Left ventricle myocardium inferior (tissue), 1 donor: Measurements from ENCODE around the gene FKBP11. TPM values are rescaled to one million over a fixed set of nuclear protein-coding genes. Genes with fewer than 3 reads are reported as not detected.
A peak's percentile ranks its signal among the peaks of the same experiment; 100 is the strongest.

Source experiments
- DNase-seq: peaks from one replicate; pipeline ENCODE4 v3.0.0-alpha.2; 2020
- H3K27ac ChIP-seq: fragments of 200-600 bp; replicated peaks from 2 replicates; pipeline ENCODE4 v1.8.0; 2021
- H3K27me3 ChIP-seq: fragments of 200-600 bp; 2 replicates; pipeline ENCODE4 v1.8.0; 2021; ENCODE audit warnings: low read depth
- H3K36me3 ChIP-seq: fragments of 200-600 bp; 2 replicates; pipeline ENCODE4 v1.8.0; 2021
- H3K4me1 ChIP-seq: fragments of 200-600 bp; 2 replicates; pipeline ENCODE4 v1.8.0; 2021
- H3K4me3 ChIP-seq: fragments of 200-600 bp; 2 replicates; pipeline ENCODE4 v1.8.0; 2021; ENCODE audit warnings: mild to moderate bottlenecking, moderate library complexity
- H3K9me3 ChIP-seq: fragments of 200-600 bp; replicated peaks from 2 replicates; pipeline ENCODE4 v1.8.0; 2021
- intact Hi-C: fragments of 100-400 bp; cut with micrococcal nuclease; formaldehyde crosslinking; loops from one replicate; pipeline ENCODE4 v1.11.0; 2022
- total RNA-seq: library from RNA; stranded (reverse); fragmentation: NEBNext Ultra II Directional; extraction: Animal tissue kit (Norgen Biotek cat#: 25700); gene quantifications from one replicate; pipeline ENCODE4 v1.2.1, GENCODE V29; 2021
- TF ChIP-seq, protein P1 (sequence below): fragments of 200-600 bp; IDR thresholded peaks from 2 replicates; pipeline ENCODE4 v1.8.0; 2021; ENCODE audit warnings: antibody characterized with exemption, mild to moderate bottlenecking, borderline replicate concordance
- donor health status: DM: no; HTN: yes; CAD: no; lungs with severe emphysema.

The FKBP11 gene
- total RNA-seq, 1 donor from 2014 or later: 4.3 TPM

DNA sequence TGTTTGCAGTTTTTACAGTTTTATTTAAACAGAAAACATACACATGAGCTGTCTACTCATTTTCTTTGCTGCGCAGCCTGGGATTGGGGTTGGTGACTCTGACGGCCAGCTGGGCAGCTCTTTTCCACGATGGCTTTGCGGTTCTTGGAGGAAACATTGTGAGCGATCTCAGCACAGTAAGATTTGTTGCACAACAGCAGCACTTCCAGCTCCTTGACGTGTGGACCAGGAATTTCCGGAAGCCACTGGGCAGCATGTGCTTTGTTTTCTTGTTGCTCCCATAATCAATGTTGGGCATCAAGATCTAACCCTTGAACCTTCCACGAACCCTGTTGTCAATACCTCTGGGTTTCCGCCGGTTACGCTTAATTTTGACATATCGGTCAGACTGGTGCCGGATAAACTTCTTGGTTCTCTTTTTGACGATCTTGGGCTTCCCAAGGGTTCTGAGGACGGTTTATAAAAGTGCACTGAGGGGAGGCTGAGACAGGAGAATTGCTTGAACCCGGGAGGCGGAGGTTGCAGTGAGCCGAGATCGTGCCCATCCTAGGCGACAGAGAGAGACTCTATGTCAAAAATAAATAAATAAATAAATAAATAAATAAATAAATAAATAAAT is 21.8 kb downstream of the FKBP11 start:
- H3K9me3 ChIP-seq: no peaks in the 10 kb centered on the region
- H3K4me1 ChIP-seq: peaks cover 9% of the 10 kb centered on the region
- H3K27me3 ChIP-seq: peaks cover 10% of the 10 kb centered on the region
- H3K27ac ChIP-seq: no peak overlapping the region
- DNase-seq: no peak
- H3K36me3 ChIP-seq: no peaks in the 10 kb centered on the region
- intact Hi-C loops: no loop called here
- H3K4me3 ChIP-seq: peak overlapping the region; percentile 61
- TF ChIP-seq, protein P1, sequence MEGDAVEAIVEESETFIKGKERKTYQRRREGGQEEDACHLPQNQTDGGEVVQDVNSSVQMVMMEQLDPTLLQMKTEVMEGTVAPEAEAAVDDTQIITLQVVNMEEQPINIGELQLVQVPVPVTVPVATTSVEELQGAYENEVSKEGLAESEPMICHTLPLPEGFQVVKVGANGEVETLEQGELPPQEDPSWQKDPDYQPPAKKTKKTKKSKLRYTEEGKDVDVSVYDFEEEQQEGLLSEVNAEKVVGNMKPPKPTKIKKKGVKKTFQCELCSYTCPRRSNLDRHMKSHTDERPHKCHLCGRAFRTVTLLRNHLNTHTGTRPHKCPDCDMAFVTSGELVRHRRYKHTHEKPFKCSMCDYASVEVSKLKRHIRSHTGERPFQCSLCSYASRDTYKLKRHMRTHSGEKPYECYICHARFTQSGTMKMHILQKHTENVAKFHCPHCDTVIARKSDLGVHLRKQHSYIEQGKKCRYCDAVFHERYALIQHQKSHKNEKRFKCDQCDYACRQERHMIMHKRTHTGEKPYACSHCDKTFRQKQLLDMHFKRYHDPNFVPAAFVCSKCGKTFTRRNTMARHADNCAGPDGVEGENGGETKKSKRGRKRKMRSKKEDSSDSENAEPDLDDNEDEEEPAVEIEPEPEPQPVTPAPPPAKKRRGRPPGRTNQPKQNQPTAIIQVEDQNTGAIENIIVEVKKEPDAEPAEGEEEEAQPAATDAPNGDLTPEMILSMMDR: no peak

DNA sequence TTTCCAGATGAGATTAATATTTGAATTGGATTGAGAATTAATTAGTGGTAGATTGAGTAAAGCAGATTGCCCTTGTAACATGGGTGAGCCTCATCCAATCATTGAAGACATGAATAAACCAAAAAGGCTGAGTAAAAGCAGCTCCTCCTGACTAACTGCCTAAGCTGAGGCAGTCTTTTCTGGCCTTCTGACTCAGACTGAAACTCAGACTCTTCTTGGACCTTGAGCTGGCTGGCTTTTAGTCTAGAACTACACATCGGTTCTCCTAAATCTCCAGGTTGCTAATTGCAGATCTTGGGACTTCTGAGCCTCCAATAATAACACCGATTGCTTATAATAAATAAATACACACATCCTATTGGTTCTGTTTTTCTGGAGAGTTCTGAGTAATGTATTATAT is 24.0 kb downstream of the FKBP11 start:
- H3K27me3 ChIP-seq: peaks cover 19% of the 10 kb centered on the region
- H3K4me3 ChIP-seq: no peak overlapping the region
- no peak overlapping the region for H3K27ac ChIP-seq
- intact Hi-C loops: no loop called here
- H3K4me1 ChIP-seq: peaks cover 9% of the 10 kb centered on the region
- H3K36me3 ChIP-seq: no peaks in the 10 kb centered on the region
- no peak for DNase-seq
- no peaks in the 10 kb centered on the region for H3K9me3 ChIP-seq
- TF ChIP-seq, protein P1: no peak

DNA sequence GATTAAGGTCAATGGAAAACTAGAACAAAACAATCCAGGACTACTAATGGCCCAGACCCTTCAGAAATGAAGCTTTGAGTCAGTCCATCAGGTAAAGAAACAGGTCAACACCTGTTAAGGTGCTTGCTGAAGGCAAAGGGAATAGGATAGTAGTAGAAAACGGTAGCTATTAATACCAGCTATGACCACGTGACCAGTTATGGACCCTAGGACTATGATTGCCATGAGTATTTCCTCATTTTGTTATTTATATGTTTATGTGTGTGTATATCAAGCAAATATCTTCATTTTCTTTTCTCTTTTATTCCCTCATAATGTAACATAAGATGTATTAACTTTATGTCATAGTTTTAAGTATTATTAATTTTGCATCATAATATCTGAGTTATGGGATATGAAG is 25.6 kb downstream of the FKBP11 start:
- peaks cover 9% of the 10 kb centered on the region for H3K4me1 ChIP-seq
- H3K36me3 ChIP-seq: no peaks in the 10 kb centered on the region
- H3K27me3 ChIP-seq: peaks cover 23% of the 10 kb centered on the region
- TF ChIP-seq, protein P1: no peak
- intact Hi-C loops: no loop called here
- DNase-seq: no peak
- H3K9me3 ChIP-seq: no peaks in the 10 kb centered on the region
- no peak overlapping the region for H3K27ac ChIP-seq
- H3K4me3 ChIP-seq: no peak overlapping the region

DNA sequence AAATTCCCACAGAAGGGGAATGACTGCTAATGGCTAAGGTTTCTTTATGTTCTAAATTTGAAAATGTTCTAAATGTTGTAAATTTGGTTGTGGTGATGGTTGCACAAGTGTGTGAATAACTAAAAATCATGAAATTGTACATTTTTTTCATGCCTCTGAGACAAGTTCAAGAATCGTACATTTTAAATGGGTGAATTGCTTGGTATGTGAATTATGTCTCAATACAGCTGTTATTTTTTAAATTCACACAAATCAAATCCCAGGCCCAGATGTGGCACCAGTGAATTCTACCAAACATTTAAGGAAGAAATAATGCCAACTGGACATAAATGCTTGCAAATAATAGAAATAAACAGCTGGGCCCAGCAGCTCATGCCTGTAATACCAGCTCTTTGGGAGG is 31.0 kb downstream of the FKBP11 start:
- DNase-seq: no peak
- H3K4me3 ChIP-seq: no peak overlapping the region
- peaks cover 9% of the 10 kb centered on the region for H3K4me1 ChIP-seq
- no peaks in the 10 kb centered on the region for H3K36me3 ChIP-seq
- H3K27me3 ChIP-seq: peaks cover 37% of the 10 kb centered on the region
- H3K27ac ChIP-seq: no peak overlapping the region
- H3K9me3 ChIP-seq: no peaks in the 10 kb centered on the region
- intact Hi-C loops: loop anchor here (5.0 kb wide), 1 partner anchor 37 kb away; no protein-coding TSS in a partner anchor
- TF ChIP-seq, protein P1: no peak

DNA sequence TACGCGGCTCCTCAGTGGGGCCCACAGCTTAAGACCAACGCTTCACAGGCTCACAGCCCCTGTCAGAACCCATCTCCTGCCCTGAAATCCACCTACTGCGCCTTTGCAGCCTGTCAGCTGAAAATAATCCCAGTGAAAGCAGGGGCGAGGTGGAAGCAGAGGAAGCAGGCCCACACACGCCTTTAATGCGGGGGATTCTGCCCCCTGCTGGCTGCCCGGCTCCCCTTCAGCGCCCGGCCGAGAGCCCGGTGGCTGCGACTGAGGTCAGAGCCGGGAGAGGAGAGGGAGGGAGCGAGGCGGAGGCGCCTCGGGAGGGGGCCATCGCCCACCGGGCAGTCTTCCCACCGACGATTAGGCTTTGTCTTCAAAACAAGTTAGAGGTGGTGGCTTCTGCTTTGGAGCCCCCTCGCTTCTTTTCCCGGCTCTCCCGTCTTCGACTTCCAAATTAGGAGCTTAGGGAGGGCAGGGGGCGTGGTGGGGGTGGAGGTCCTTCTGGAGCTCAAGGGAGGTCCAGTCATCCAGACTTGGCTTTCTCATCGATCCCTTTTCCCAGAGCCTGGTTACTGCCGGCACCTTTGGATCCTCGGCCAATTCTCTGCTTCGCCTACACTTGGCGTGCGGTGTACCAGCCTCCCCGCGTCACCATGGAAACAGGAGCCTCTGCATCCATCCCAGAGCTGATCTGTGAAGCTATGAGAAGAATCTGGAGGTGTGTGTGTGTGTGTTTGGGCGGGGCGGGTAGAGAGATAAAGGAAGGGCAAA is 34.5 kb downstream of the FKBP11 start:
- no peaks in the 10 kb centered on the region for H3K36me3 ChIP-seq
- intact Hi-C loops: loop anchor here (5.0 kb wide), 1 partner anchor 34 kb away; no protein-coding TSS in a partner anchor
- H3K27ac ChIP-seq: no peak overlapping the region
- no peaks in the 10 kb centered on the region for H3K9me3 ChIP-seq
- TF ChIP-seq, protein P1: peak; percentile 95
- H3K27me3 ChIP-seq: peaks cover 19% of the 10 kb centered on the region
- H3K4me1 ChIP-seq: peaks cover 9% of the 10 kb centered on the region
- peak overlapping the region; percentile 58 for H3K4me3 ChIP-seq
- DNase-seq: peak; percentile 79
